Bronchus fibroblast of lung (primary cell): ENCODE measurements around the gene CAVIN4. TPM values are rescaled to one million over a fixed set of nuclear protein-coding genes. Genes with fewer than 3 reads are reported as not detected.

Experiments used
- total RNA-seq: library from RNA; depleted of rRNA; stranded (reverse); fragments of >200 nt; gene quantifications from 2 replicates; pipeline ENCODE4 v1.2.3, GENCODE V29; 2015

Gene CAVIN4, protein sequence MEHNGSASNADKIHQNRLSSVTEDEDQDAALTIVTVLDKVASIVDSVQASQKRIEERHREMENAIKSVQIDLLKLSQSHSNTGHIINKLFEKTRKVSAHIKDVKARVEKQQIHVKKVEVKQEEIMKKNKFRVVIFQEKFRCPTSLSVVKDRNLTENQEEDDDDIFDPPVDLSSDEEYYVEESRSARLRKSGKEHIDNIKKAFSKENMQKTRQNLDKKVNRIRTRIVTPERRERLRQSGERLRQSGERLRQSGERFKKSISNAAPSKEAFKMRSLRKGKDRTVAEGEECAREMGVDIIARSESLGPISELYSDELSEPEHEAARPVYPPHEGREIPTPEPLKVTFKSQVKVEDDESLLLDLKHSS
- 0.15 and 0.17 TPM in 2 replicates for total RNA-seq

GRCh38 chr9:100577776-100578448 is at the start of gene CAVIN4:
Gene CAVIN4, plus strand, starts transcription at chr9:100578079. Its CDS starts 65 bp downstream, at chr9:100578144.

Other genes starting within 250 kb of the CAVIN4 start
- gene TEX10, start 225.1 kb upstream of the CAVIN4 start, total RNA-seq, result 21.3 and 21.7 TPM in 2 replicates
- 38.1 and 49.8 TPM in 2 replicates for gene MSANTD3, start 150.9 kb upstream of the CAVIN4 start, total RNA-seq
- 1.3 and 1.5 TPM in 2 replicates for gene TMEFF1, start 104.9 kb upstream of the CAVIN4 start, total RNA-seq